GM21381 (cell line): ENCODE data around the gene PRR32.
"Not testable (repeated sequence)": the region's sequence is repeated elsewhere in the genome, so short reads cannot be mapped to it uniquely, and the experiment has no call there.

Source experiments
- ATAC-seq: cut with Tn5 transposase; IDR thresholded peaks from one replicate; pipeline ENCODE4 v1.9.1; 2021; ENCODE audit warnings: mild to moderate bottlenecking, moderate library complexity; ENCODE audit not compliant: unreplicated experiment

PRR32 gene, protein sequence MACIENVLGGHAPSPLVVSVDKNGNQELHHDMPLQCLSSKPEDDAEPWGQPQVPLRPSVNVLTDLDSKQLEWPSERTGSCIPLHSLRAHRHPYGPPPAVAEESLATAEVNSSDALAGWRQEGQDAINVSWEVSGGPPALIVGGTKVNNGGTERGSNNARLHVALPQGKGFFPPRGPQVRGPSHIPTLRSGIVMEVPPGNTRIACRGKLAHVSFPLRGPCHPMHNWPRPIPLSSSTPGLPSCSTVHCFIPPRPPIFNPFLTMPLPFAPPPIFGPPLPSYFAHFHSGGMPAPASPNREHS

DNA sequence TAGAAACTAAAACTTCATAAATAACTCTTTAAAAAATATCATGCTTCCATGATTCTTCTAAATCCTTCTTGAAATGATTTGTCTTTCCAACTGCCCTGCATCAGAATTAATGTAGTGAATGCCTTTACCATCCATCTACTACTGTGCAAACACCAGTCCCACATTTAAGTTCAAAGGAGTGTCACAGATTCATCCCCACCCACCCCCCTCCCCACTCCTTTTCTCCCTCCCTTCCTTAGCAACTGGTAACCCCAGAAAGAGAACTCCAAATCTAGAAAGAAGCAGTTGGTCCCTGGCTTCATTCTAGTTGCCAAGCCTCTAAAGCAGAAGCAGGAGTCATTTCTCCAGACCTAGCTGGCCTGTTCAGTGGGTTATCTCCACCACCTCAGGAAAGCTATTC lies at the start of gene PRR32:
TSS of gene PRR32 (plus strand) at position 301 of the 400 bp plus-strand sequence. CDS start 115 bp downstream, outside the sequence.
- no peak for ATAC-seq

DNA sequence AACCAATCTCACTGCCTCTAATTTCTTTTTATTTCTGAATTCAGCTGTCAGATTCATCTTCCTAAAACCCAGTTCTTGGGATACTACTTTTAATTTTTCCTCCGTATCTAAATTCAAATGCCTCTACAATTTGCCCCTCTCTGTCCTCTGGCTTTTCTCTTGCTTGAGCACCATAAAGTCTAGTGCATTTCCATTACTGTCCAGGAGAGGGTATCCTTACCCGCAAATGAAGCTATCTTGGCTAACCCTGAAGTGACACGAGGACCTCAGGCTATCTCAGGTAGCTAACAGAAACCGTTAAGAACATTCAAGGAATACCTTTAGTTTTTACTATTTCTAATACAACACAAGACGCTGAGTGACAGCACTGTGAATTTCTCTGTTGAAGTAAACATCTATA lies 49.4 kb upstream of the PRR32 start:
- ATAC-seq = no peak

DNA sequence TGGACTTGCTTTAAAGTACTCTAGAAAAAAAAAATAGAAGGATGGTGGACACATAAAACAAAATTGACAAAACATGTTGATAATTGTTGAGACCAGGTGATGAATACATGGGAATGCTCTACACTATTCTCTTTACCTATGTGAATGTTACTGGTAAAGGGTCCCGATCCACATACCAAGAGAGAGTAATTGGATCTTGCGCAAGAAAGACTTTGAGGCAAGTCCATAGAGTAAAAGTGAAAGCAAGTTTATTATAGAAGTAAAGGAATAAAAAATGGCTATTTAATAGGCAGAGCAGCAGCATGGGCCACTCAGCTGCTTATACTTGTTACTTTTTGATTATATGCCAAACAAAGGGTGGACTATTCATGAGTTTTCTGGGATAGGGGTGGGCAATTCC lies 34.0 kb upstream of the PRR32 start:
- no peak for ATAC-seq

DNA sequence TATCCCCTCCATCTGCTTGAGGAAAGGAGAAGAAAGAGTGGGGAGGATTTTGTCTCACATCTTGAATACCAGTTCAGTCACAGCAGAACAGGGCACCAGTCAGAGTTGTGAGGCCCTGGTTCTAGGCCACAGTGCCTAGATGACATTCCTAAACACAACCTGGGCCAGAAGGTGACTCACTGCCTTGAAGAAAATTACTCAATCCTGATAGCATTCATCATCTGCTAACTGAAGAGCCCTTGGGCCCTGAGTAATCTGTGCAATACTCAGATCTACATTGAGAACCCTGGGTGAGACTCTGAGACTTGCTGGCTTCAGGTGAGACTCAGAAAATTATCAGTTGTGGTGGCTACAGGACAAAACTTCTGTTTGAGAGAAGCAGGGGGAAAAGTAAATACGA lies 20.5 kb upstream of the PRR32 start:
- no peak for ATAC-seq

DNA sequence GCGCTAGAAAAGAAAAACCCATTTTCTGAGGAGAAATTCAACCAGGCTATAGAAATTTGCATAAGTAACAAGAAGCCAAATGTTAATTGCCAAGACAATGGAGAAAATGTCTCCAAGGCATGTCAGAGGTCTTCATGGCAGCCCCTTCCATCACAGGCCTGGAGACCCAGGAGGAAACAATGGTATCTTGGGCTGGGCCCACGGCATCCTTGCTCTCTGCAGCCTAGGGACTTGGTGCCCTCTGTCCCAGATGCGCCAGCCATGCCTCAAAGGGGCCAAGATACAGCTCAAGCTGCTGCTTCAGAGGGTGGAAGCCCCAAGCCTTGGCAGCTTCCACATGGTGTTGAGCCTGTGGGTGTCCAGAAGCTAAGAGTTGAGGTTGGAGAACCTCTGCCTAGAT lies 12.7 kb upstream of the PRR32 start:
- not testable (repeated sequence) for ATAC-seq

DNA sequence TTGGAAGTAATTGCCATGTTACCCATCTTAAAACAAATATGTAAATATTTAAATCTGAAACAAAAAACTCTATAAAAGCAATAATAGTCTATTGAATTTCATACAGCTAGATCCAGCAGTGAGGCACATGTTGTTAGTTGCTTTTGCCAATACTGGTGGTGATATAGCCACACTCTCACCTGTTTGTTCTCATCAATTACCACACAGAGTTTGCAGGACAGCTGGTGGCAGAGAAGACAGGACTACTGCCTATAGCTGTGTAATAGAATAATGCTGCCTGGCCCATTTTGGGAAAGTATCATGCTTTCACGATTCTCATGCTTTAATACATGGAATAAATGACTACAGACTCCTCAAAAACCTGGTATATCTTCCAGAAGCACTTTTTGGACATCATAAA lies 3.7 kb upstream of the PRR32 start:
- no peak for ATAC-seq

DNA sequence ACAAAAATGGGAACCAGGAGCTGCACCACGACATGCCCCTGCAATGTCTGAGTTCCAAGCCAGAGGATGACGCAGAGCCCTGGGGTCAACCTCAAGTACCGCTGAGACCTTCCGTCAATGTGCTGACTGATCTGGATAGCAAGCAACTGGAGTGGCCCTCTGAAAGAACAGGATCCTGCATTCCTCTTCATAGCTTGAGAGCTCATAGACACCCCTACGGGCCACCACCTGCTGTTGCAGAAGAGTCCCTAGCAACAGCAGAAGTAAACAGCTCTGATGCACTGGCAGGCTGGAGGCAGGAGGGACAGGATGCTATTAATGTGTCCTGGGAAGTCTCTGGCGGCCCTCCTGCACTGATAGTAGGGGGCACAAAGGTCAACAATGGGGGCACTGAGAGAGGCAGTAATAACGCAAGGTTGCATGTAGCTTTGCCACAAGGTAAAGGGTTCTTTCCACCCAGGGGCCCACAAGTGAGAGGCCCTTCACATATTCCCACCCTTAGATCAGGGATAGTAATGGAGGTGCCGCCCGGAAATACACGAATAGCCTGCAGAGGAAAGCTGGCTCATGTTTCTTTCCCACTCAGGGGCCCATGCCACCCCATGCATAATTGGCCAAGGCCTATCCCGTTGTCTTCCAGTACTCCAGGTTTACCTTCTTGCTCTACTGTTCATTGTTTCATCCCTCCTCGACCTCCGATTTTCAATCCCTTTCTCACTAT lies 1.3 kb downstream of the PRR32 start:
- no peak for ATAC-seq

DNA sequence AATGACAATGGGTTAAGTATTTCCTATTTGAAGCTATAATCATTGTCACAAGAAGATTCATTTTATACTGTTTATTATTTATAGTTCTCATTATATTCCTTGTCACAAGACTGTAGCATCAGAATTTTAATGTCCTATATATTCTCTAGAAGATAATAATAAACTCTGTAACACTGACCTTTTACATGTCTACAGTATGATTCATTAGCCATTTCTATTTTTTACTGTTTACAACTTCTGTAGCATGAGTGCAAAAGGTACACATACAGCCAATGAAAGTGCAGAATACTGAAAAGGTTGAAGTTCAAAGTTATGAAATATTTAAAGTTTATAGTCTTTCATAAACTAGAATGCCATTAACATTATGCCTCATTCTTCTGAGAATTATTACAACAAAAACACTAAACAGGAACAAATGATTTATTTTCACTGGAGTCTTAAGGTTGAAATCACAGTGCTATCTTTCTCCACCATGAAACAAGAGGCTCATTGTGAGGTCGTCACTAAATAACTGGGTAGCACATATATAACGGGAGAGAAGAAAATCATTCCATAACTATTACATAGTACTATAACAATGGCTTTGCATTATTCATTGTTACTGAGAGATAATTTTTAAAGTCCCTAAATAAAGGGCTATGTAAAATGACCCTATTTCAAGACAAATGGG lies 4.9 kb downstream of the PRR32 start:
- ATAC-seq = no peak

DNA sequence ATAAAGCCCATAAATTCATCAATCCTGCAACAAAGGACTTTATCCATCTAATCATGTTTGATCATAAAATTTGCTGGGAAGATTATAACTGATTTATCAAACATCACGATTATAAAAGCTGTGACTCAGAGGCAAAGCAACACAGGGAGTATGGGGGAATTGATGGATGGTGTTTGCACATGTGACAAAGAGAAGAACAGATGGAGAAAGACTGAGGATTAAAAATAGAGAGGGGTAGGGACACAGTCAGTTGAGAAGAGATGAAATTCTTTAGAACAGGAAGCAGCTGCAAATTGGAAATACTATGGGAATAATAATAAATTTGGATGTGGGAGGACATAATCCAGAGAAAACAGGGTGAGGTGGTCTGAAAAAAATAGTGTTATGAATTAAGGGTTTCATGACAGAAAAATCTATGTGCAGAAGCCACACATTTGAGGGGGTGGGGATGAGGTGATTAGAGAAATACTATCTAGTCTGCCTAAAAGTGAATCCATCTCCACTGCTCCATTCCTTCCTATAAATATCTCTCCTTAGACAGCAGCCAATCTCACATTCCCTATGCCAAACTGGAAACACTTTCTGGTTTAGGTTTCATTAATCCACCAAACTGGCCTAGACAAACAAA lies 6.2 kb downstream of the PRR32 start:
- no peak for ATAC-seq

DNA sequence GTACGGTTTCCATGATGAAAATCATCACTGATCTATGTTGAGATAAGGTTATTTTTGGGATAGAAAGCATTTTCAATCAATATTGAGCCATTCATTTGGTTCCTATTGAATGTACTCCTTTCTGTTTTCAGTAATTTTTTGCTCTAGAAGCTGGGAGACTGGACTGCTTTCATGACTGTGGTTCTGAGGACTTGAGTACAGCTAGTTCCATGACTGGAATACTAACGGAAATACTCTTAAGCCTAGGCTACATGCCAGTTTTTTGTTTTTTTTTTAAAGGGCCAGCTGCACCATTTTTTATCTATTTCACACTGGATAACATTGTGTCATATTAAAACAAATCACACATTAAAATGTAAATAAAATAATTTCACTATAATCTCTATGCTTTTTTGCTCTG lies 16.7 kb downstream of the PRR32 start:
- no peak for ATAC-seq

DNA sequence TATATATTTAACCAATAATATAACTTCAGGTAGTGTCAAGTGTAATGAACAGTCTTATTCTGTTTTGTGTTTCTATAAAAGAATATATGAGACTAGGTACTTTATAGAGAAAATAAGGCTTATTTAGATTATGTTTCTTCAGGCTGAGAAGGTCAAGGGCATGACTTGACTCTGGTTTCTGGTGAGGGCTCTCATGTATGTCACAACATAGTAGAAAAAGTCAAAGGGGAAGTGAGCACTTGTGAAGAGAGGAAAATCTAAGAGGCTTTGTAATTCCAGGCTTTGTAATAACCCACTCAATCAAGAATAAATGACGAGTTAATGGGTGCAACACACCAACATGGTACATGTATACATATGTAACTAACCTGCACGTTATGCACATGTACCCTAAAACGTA lies 27.6 kb downstream of the PRR32 start:
- ATAC-seq = no peak

DNA sequence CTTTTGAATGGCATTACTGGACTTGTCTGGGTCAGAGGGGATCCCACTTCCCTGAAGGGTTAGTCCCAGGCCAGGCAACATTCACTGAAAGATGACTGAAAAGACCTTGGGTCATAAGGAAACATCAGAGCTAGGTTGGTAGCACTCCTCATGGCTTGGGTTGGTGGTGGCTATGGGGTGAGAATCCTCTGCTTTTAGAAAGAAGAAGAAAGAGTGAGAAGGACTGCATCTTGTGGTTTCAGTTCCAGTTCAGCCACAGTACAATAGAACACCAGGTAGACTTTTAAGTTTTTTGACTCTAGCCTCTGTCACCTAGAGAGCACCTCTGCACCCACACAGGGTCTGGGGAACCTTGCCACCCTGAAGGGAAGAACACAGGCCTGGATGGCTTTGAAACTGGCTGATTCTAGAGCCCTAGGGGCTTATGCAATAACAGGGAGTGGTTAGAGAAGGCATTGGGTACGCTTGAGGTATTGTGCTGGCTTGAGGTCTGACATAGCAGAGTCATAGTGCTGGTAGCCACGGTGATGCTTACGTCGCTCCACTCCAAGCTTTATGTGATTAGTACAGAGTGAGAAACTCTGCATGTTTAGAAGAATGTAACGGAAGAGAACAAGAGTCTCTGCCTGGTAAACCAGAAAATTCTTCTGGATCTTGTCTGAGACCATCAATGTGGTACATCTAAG lies 36.5 kb downstream of the PRR32 start:
- no peak for ATAC-seq
